CD14-positive monocyte (primary cell): ENCODE data around the gene CEBPB. TPM values are rescaled to one million over a fixed set of nuclear protein-coding genes. Genes with fewer than 3 reads are reported as not detected.

Source experiments
- DNase-seq, 3 donors: peaks; one replicate each; pipeline ENCODE4 v3.0.0-alpha.2; 2011 to 2022
- H2AFZ ChIP-seq: 2 replicates; pipeline ENCODE4 v1.6.0; 2012; ENCODE audit warnings: mild to moderate bottlenecking, low read depth, low read length, inconsistent platforms; ENCODE audit not compliant: insufficient read depth, poor library complexity, severe bottlenecking
- H3K27ac ChIP-seq, 2 donors: 1 replicate in 1 of 2; 2 replicates in 1 of 2; pipeline ENCODE4 v1.5.1; 2012 to 2013; ENCODE audit warnings: low read length in 2 of 2, control low read depth in 1 of 2, inconsistent platforms in 1 of 2, low read depth in 1 of 2, mild to moderate bottlenecking in 1 of 2
- H3K27me3 ChIP-seq, 2 donors: one replicate each; pipeline versions ENCODE4 v1.6.0 to v1.6.1; 2011 to 2013; ENCODE audit warnings: low read length in 2 of 2; ENCODE audit not compliant: control insufficient read depth in 2 of 2, insufficient read depth in 2 of 2
- H3K36me3 ChIP-seq, 2 donors: replicated peaks in 1 of 2; 1 replicate in 1 of 2; 2 replicates in 1 of 2; pipeline versions ENCODE4 v1.5.1 to v1.6.1; 2012 to 2013; ENCODE audit warnings: low read length in 2 of 2, control low read depth in 1 of 2, inconsistent platforms in 1 of 2, mild to moderate bottlenecking in 1 of 2; ENCODE audit not compliant: insufficient read depth in 2 of 2, control insufficient read depth in 1 of 2
- H3K4me1 ChIP-seq, 2 donors: 1 replicate in 1 of 2; 2 replicates in 1 of 2; pipeline versions ENCODE4 v1.5.1 to v1.6.1; 2012 to 2013; ENCODE audit warnings: low read length in 2 of 2, control low read depth in 1 of 2, inconsistent platforms in 1 of 2, mild to moderate bottlenecking in 1 of 2, moderate library complexity in 1 of 2; ENCODE audit not compliant: insufficient read depth in 2 of 2, control insufficient read depth in 1 of 2
- H3K4me2 ChIP-seq: replicated peaks from 2 replicates; pipeline ENCODE3; 2012; ENCODE audit warnings: low read length, moderate library complexity, mild to moderate bottlenecking; ENCODE audit not compliant: poor library complexity, severe bottlenecking; ENCODE audit errors: extremely low read depth
- H3K4me3 ChIP-seq, 3 experiments: fragments of 200-600 bp in 1 of 3; sonication (generic) in 1 of 3; replicated peaks in 1 of 3; 1 replicate in 2 of 3; 2 replicates in 1 of 3; pipeline ENCODE4 v1.5.1; 2011 to 2013; ENCODE audit warnings: low read length in 3 of 3, mild to moderate bottlenecking in 3 of 3, control low read depth in 2 of 3, low read depth in 2 of 3, inconsistent platforms in 1 of 3, moderate library complexity in 1 of 3
- H3K79me2 ChIP-seq: 2 replicates; pipeline ENCODE4 v1.6.0; 2012; ENCODE audit warnings: mild to moderate bottlenecking, control low read depth, inconsistent platforms, low read length, moderate library complexity; ENCODE audit not compliant: insufficient read depth
- H3K9ac ChIP-seq: 2 replicates; pipeline ENCODE4 v1.6.0; 2017; ENCODE audit warnings: low read length, mild to moderate bottlenecking; ENCODE audit not compliant: insufficient read depth, poor library complexity, severe bottlenecking
- H3K9me3 ChIP-seq, 2 donors: replicated peaks in 1 of 2; 1 replicate in 1 of 2; 2 replicates in 1 of 2; pipeline versions ENCODE4 v1.5.1 to v1.6.1; 2012 to 2013; ENCODE audit warnings: low read length in 2 of 2, control low read depth in 1 of 2; ENCODE audit not compliant: control insufficient read depth in 1 of 2, insufficient read depth in 1 of 2
- H4K20me1 ChIP-seq: 2 replicates; pipeline ENCODE4 v1.6.0; 2012; ENCODE audit warnings: mild to moderate bottlenecking, low read length, control low read depth, moderate library complexity; ENCODE audit not compliant: insufficient read depth
- H3K27ac Mint-ChIP-seq, 7 donors: one replicate each; pipeline ENCODE4 v1.8.0; 2020; ENCODE audit warnings: mild to moderate bottlenecking in 7 of 7, mixed read lengths in 7 of 7, moderate library complexity in 6 of 7, inconsistent platforms in 2 of 7
- H3K27me3 Mint-ChIP-seq, 3 donors: one replicate each; pipeline ENCODE4 v1.8.0; 2021 to 2022; ENCODE audit warnings: low read depth in 3 of 3, mild to moderate bottlenecking in 3 of 3, mixed read lengths in 3 of 3, moderate library complexity in 3 of 3, inconsistent platforms in 1 of 3
- H3K36me3 Mint-ChIP-seq, 2 donors: one replicate each; pipeline ENCODE4 v1.8.0; 2020; ENCODE audit warnings: mixed read lengths in 2 of 2, inconsistent platforms in 1 of 2, mild to moderate bottlenecking in 1 of 2
- H3K4me1 Mint-ChIP-seq: one replicate; pipeline ENCODE4 v1.8.0; 2020; ENCODE audit warnings: mild to moderate bottlenecking, mixed read lengths
- H3K4me3 Mint-ChIP-seq, 2 donors: one replicate each; pipeline ENCODE4 v1.8.0; 2020; ENCODE audit warnings: mild to moderate bottlenecking in 2 of 2, mixed read lengths in 2 of 2, moderate library complexity in 1 of 2
- H3K9me3 Mint-ChIP-seq, 7 donors: one replicate each; pipeline ENCODE4 v1.8.0; 2020 to 2022; ENCODE audit warnings: mixed read lengths in 7 of 7, mild to moderate bottlenecking in 6 of 7, moderate library complexity in 6 of 7, inconsistent platforms in 2 of 7
- WGBS: methylation state at CpG from one replicate; pipeline ENCODE4 v1.1.5; 2013; ENCODE audit warnings: missing lambda C conversion rate; ENCODE audit not compliant: insufficient coverage; 5-methylcytosine and 5-hydroxymethylcytosine counted together
- intact Hi-C, 2 donors: fragments of 100-400 bp; cut with micrococcal nuclease; formaldehyde crosslinking; loops; one replicate each; pipeline versions ENCODE4 v1.15.0 to v1.15.1; 2023
- polyA plus RNA-seq, 3 donors: library from polyadenylated mRNA; depleted of rRNA in 1 of 3; unstranded in 2 of 3; stranded (reverse) in 1 of 3; fragments of 300-500 nt in 2 of 3; fragments of >200 nt in 1 of 3; fragmentation: Illumina TruSeq in 2 of 3; gene quantifications; 1 replicate in 2 of 3; 2 replicates in 1 of 3; pipeline ENCODE4 v1.2.3, GENCODE V29; 2012 to 2021
- TF ChIP-seq, protein P1 (sequence below): fragments of 200-600 bp; IDR thresholded peaks from one replicate; pipeline ENCODE4 v1.8.0; 2022; ENCODE audit warnings: antibody characterized with exemption, mild to moderate bottlenecking

The CEBPB gene
- polyA plus RNA-seq, 3 donors, result 52.4 to 445 (median 80.8) TPM

DNA sequence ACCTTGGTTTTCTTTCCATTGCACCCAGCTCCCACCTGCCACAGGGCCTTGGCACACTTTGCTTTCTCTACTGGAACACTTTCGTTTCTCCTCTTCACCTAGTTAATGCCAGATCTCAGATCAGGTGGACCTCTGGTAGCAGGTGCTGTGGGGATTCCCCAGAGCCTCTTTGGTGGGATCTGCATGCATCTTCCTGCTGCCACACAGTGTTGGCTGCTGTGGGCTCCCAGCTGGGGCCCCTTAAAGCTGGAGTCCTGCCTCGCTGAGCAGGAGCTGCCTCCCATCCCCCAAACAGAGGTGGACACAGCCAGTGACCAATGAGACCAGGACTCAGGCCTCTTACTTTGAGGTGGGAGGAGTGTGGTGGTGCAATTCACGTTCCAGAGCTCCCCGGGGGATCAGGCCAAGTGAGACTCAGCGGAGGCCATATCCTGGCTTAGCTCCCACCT is 28.4 kb downstream of the CEBPB start:
- H3K9me3 ChIP-seq, result peaks cover 0 to 7% of the 10 kb centered on the region in 2 donors
- peaks cover 74 to 75% of the 10 kb centered on the region in 2 donors for H3K4me1 ChIP-seq
- peak overlapping the region; percentile 88 to 97 for H3K27ac ChIP-seq
- no peak overlapping the region for H3K9ac ChIP-seq
- no peaks in the 10 kb centered on the region for H3K27me3 ChIP-seq
- no peak overlapping the region for H2AFZ ChIP-seq
- Mint-ChIP-seq H3K4me3 (no peak overlapping the region), H3K4me1 (peaks cover 79% of the 10 kb centered on the region), H3K27me3 (peaks cover 0 to 10% (median 1%) of the 10 kb centered on the region in 3 donors), H3K27ac (peak overlapping the region; percentile 97 to 99 (median 99)), H3K9me3 (peaks cover 4 to 9% (median 7%) of the 10 kb centered on the region in 7 donors), H3K36me3 (peaks cover 4 to 6% of the 10 kb centered on the region in 2 donors)
- WGBS, result 100% methylated on average over 1 of the region's 5 CpGs
- TF ChIP-seq, protein P1, sequence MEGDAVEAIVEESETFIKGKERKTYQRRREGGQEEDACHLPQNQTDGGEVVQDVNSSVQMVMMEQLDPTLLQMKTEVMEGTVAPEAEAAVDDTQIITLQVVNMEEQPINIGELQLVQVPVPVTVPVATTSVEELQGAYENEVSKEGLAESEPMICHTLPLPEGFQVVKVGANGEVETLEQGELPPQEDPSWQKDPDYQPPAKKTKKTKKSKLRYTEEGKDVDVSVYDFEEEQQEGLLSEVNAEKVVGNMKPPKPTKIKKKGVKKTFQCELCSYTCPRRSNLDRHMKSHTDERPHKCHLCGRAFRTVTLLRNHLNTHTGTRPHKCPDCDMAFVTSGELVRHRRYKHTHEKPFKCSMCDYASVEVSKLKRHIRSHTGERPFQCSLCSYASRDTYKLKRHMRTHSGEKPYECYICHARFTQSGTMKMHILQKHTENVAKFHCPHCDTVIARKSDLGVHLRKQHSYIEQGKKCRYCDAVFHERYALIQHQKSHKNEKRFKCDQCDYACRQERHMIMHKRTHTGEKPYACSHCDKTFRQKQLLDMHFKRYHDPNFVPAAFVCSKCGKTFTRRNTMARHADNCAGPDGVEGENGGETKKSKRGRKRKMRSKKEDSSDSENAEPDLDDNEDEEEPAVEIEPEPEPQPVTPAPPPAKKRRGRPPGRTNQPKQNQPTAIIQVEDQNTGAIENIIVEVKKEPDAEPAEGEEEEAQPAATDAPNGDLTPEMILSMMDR, result no peak
- H3K36me3 ChIP-seq, result no peaks in the 10 kb centered on the region
- DNase-seq, result no peak
- no peak overlapping the region for H3K4me3 ChIP-seq
- H3K4me2 ChIP-seq, result no peak overlapping the region
- intact Hi-C loops, result no loop called here
- H3K79me2 ChIP-seq, result peaks cover 7% of the 10 kb centered on the region
- no peaks in the 10 kb centered on the region for H4K20me1 ChIP-seq

DNA sequence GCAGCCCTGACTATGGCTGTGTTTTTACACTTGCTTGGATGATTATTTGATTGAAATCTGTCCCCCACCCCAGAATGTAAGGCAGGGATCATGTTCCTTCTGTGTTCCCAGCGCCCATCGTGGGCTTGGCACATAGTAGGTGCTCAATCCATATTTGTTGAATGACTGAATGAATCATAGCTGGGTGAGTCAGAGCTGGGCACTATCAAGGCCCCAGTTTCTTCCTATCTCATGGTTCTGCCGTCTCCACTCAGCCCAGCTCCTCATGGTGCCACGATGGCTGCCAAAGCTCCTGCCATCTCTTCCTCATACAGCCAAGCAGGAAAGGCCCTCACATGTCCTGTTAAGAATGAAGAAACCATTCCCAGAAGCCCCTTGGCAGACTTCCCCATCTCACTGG is 29.0 kb downstream of the CEBPB start:
- Mint-ChIP-seq H3K27me3 (peaks cover 0 to 7% (median 1%) of the 10 kb centered on the region in 3 donors), H3K27ac (peak overlapping the region; percentile 97 to 99 (median 99)), H3K36me3 (peaks cover 4 to 6% of the 10 kb centered on the region in 2 donors), H3K4me1 (peaks cover 79% of the 10 kb centered on the region), H3K4me3 (no peak overlapping the region), H3K9me3 (peaks cover 4 to 14% (median 11%) of the 10 kb centered on the region in 7 donors)
- Histone ChIP-seq H3K27ac (peak overlapping the region; percentile 88 to 97), H3K9ac (no peak overlapping the region), H4K20me1 (no peaks in the 10 kb centered on the region), H3K79me2 (peaks cover 7% of the 10 kb centered on the region), H3K27me3 (no peaks in the 10 kb centered on the region), H3K9me3 (peaks cover 0 to 12% of the 10 kb centered on the region in 2 donors), H3K36me3 (no peaks in the 10 kb centered on the region), H2AFZ (no peak overlapping the region), H3K4me3 (no peak overlapping the region), H3K4me2 (no peak overlapping the region), H3K4me1 (peaks cover 74 to 75% of the 10 kb centered on the region in 2 donors)
- TF ChIP-seq, protein P1, result no peak
- intact Hi-C loops, result no loop called here
- peak in 2 of 3 donors; percentile 60 to 73 for DNase-seq
- WGBS, result 56% methylated on average over 2 of the region's 4 CpGs
